Neural progenitor cell (in vitro differentiated cells): ENCODE results near the gene DEPDC1. TPM values are rescaled to one million over a fixed set of nuclear protein-coding genes. Genes with fewer than 3 reads are reported as not detected.

Experiments used
- DNase-seq: peaks from one replicate; pipeline ENCODE4 v3.0.0-alpha.2; 2016; ENCODE audit warnings: low spot score
- H2AFZ ChIP-seq: fragments of 200-600 bp; sonication (generic); replicated peaks from 2 replicates; pipeline ENCODE4 v1.6.1; 2016; ENCODE audit warnings: antibody characterized with exemption
- H3F3A ChIP-seq: fragments of 200-600 bp; sonication (generic); 2 replicates; pipeline ENCODE4 v1.6.1; 2016; ENCODE audit warnings: antibody characterized with exemption, low read depth
- H3K27ac ChIP-seq: fragments of 200-600 bp; sonication (generic); 2 replicates; pipeline ENCODE4 v1.5.1; 2016; ENCODE audit warnings: mild to moderate bottlenecking
- H3K27me3 ChIP-seq: fragments of 200-600 bp; sonication (generic); 2 replicates; pipeline ENCODE4 v1.6.1; 2016; ENCODE audit warnings: mild to moderate bottlenecking, moderate library complexity
- H3K36me3 ChIP-seq: fragments of 200-600 bp; sonication (generic); 2 replicates; pipeline ENCODE4 v1.5.1; 2016
- H3K4me1 ChIP-seq: fragments of 200-600 bp; sonication (generic); 2 replicates; pipeline ENCODE4 v1.6.1; 2016; ENCODE audit warnings: mixed run types
- H3K4me2 ChIP-seq: fragments of 200-600 bp; sonication (generic); 2 replicates; pipeline ENCODE4 v1.6.1; 2016
- H3K4me3 ChIP-seq: fragments of 200-600 bp; sonication (generic); 2 replicates; pipeline ENCODE4 v1.5.1; 2016
- H3K79me2 ChIP-seq: fragments of 200-600 bp; sonication (generic); 2 replicates; pipeline ENCODE4 v1.6.1; 2016; ENCODE audit warnings: low read depth
- H3K9ac ChIP-seq: fragments of 200-600 bp; sonication (generic); 2 replicates; pipeline ENCODE4 v1.6.1; 2016
- H3K9me3 ChIP-seq: fragments of 200-600 bp; sonication (generic); 2 replicates; pipeline ENCODE4 v1.5.1; 2016; ENCODE audit warnings: low read depth
- H4K20me1 ChIP-seq: fragments of 200-600 bp; sonication (generic); 2 replicates; pipeline ENCODE4 v1.6.1; 2016; ENCODE audit warnings: low read depth
- H3K27ac Mint-ChIP-seq: 3 replicates; pipeline ENCODE4 v1.8.0; 2021; ENCODE audit warnings: mixed read lengths
- H3K27me3 Mint-ChIP-seq: 2 replicates; pipeline ENCODE4 v1.8.0; 2022; ENCODE audit warnings: low read depth, mild to moderate bottlenecking, inconsistent platforms, moderate library complexity, mixed read lengths; ENCODE audit not compliant: insufficient read depth
- H3K36me3 Mint-ChIP-seq: 3 replicates; pipeline ENCODE4 v1.8.0; 2021; ENCODE audit warnings: mixed read lengths
- H3K4me1 Mint-ChIP-seq: 3 replicates; pipeline ENCODE4 v1.8.0; 2021; ENCODE audit warnings: mixed read lengths
- H3K4me3 Mint-ChIP-seq: 3 replicates; pipeline ENCODE4 v1.8.0; 2021; ENCODE audit warnings: mild to moderate bottlenecking, moderate library complexity, mixed read lengths
- H3K9me3 Mint-ChIP-seq: 3 replicates; pipeline ENCODE4 v1.8.0; 2020; ENCODE audit warnings: mixed read lengths
- CTCF ChIP-seq: fragments of 200-600 bp; sonication (generic); IDR thresholded peaks from 2 replicates; pipeline ENCODE4 v1.5.1; 2017; ENCODE audit warnings: antibody characterized with exemption, mild to moderate bottlenecking
- EZH2 ChIP-seq: fragments of 200-600 bp; sonication (generic); IDR thresholded peaks from 2 replicates; pipeline ENCODE4 v1.6.1; 2017; ENCODE audit warnings: antibody characterized with exemption, mild to moderate bottlenecking, moderate library complexity
- EZH2phosphoT487 ChIP-seq: fragments of 200-600 bp; sonication (generic); IDR thresholded peaks from 2 replicates; pipeline ENCODE4 v1.6.1; 2017; ENCODE audit warnings: antibody characterized with exemption
- total RNA-seq: library from RNA; depleted of rRNA; stranded (reverse); fragments of >200 nt; gene quantifications from 2 replicates; pipeline ENCODE4 v1.2.3, GENCODE V29; 2015; ENCODE audit warnings: low replicate concordance

The DEPDC1 gene
- total RNA-seq, 1 donor from 2014 or later = 144 TPM

- H3K36me3 Mint-ChIP-seq = no peaks in the 10 kb centered on the region
- Histone ChIP-seq H3K4me1 (peaks cover 10% of the 10 kb centered on the region), H3K27me3 (no peaks in the 10 kb centered on the region), H3K4me3 (no peak overlapping the region), H3K4me2 (no peak overlapping the region), H3K79me2 (no peaks in the 10 kb centered on the region), H2AFZ (peak overlapping the region; percentile 90), H3K36me3 (no peaks in the 10 kb centered on the region), H3K9me3 (no peaks in the 10 kb centered on the region), H3K27ac (no peak overlapping the region), H4K20me1 (no peaks in the 10 kb centered on the region), H3F3A (no peaks in the 10 kb centered on the region), H3K9ac (no peak overlapping the region)
- H3K4me1 Mint-ChIP-seq = peaks cover 28% of the 10 kb centered on the region
- no peaks in the 10 kb centered on the region for H3K27me3 Mint-ChIP-seq
- TF ChIP-seq CTCF = no peak
- TF ChIP-seq EZH2phosphoT487 = no peak
- TF ChIP-seq EZH2 = no peak
- H3K27ac Mint-ChIP-seq = peak overlapping the region; percentile 5
- no peaks in the 10 kb centered on the region for H3K9me3 Mint-ChIP-seq
- DNase-seq = no peak
- H3K4me3 Mint-ChIP-seq = no peak overlapping the region
Measured at GRCh38 chr1:68453060-68453670, 43.7 kb downstream of the DEPDC1 start.

- peak within 1 kb of the TSS; percentile 56 for H3K4me2 ChIP-seq
- H3K79me2 ChIP-seq = no peaks in the 10 kb centered on the region
- peaks cover 15% of the 10 kb centered on the region for H3K4me1 ChIP-seq
- no peaks in the 10 kb centered on the region for H3K27me3 Mint-ChIP-seq
- no peak within 1 kb of the TSS for H3K4me3 Mint-ChIP-seq
- H3K9me3 ChIP-seq = no peaks in the 10 kb centered on the region
- no peak within 1 kb of the TSS for H3K4me3 ChIP-seq
- H3K9me3 Mint-ChIP-seq = no peaks in the 10 kb centered on the region
- TF ChIP-seq EZH2 (no peak), CTCF (no peak), EZH2phosphoT487 (no peak)
- peaks cover 28% of the 10 kb centered on the region for H3K4me1 Mint-ChIP-seq
- no peaks in the 10 kb centered on the region for H4K20me1 ChIP-seq
- DNase-seq = peak; percentile 20
- H2AFZ ChIP-seq = no peak within 1 kb of the TSS
- H3K9ac ChIP-seq = no peak within 1 kb of the TSS
- H3F3A ChIP-seq = no peaks in the 10 kb centered on the region
- no peak within 1 kb of the TSS for H3K27ac ChIP-seq
- no peaks in the 10 kb centered on the region for H3K27me3 ChIP-seq
- no peaks in the 10 kb centered on the region for H3K36me3 ChIP-seq
- H3K36me3 Mint-ChIP-seq = no peaks in the 10 kb centered on the region
- no peak within 1 kb of the TSS for H3K27ac Mint-ChIP-seq
Measured at GRCh38 chr1:68449901-68450300, 47.0 kb downstream of the DEPDC1 start, which contains the start of gene RPE65. RPE65 (minus strand) TSS chr1:68449954; CDS start chr1:68449905, 49 bp downstream.

- Histone ChIP-seq H3F3A (no peaks in the 10 kb centered on the region), H3K27me3 (no peaks in the 10 kb centered on the region), H3K27ac (no peak overlapping the region), H2AFZ (no peak overlapping the region), H3K9ac (no peak overlapping the region), H3K36me3 (no peaks in the 10 kb centered on the region), H4K20me1 (no peaks in the 10 kb centered on the region), H3K79me2 (no peaks in the 10 kb centered on the region), H3K4me1 (peaks cover 15% of the 10 kb centered on the region), H3K4me2 (no peak overlapping the region), H3K4me3 (no peak overlapping the region), H3K9me3 (no peaks in the 10 kb centered on the region)
- Mint-ChIP-seq H3K27me3 (no peaks in the 10 kb centered on the region), H3K36me3 (no peaks in the 10 kb centered on the region), H3K9me3 (no peaks in the 10 kb centered on the region), H3K4me1 (peaks cover 28% of the 10 kb centered on the region), H3K27ac (no peak overlapping the region), H3K4me3 (no peak overlapping the region)
- DNase-seq = no peak
- TF ChIP-seq EZH2phosphoT487 (no peak), EZH2 (no peak), CTCF (peak; percentile 26)
Measured at GRCh38 chr1:68448365-68448764, 48.5 kb downstream of the DEPDC1 start.
